Measurements from ENCODE around the gene PCDHGB1. TPM values are rescaled to one million over a fixed set of nuclear protein-coding genes. Genes with fewer than 3 reads are reported as not detected.

PCDHGB1 gene
- total RNA-seq, 1 experiment from 2014 or later: 0.15 TPM

DNA sequence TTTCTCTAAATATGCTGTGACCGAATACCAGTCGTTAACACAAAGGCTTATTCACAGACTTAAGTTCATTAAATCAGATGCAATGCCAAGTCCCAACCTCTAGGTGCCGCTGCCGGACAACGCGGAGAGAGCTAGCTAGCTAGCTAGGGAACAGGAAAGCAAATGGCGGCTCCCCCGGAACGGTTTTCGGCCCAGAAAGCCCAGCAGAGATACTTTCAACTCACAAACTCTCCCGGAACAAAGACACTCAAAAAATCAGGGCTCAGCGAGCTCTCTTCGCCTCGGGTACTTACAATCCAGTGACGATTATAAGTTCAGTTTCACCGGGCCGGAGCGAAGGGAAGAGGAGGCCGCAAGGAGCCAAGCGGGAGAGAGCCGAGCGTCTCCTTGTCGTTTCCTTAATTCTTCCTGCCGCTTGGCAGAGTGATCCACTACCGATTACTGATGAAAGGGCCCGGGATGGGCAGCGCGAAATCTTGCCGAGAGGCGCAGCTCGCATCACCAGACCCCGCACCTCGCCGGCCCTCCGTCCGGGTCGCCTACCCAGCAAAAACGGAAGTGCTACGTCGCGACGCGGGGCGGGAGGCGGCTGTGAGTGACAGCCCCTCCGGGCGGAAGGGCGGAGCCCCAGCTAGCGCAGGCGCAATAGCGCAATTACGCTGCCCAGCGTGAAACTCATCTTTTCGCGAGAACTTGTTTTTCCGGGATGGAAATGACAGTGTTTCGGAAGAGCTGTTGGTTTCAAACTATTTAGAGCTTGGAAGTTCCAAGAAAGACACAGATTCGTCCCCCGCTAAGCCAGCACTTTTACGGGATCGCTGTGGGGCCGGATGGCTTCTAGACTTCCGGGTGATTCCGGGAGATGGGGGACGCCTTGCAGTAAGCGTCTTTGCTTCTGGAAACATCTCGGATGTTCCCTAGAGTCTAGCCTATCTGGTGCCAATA, 29.4 kb upstream of the PCDHGB1 start, which contains the start of gene TAF7 (continued):
- no peak for TF ChIP-seq TCF7L2 (IDR thresholded peaks at IDR 0.05; ENCODE audit: borderline replicate concordance, extremely low read depth, insufficient read depth, insufficient read length)
- TF ChIP-seq CEBPB (IDR thresholded peaks at IDR 0.05; ENCODE audit: low read depth): no peak
- TF ChIP-seq EGR1 (IDR thresholded peaks at IDR 0.05; ENCODE audit: low read depth): no peak
- no peak for TF ChIP-seq FOSL1 (IDR thresholded peaks at IDR 0.05; ENCODE audit: low read depth)
- no peak for TF ChIP-seq REST (IDR thresholded peaks at IDR 0.05; ENCODE audit: low read depth)
- peak; percentile 99 for TF ChIP-seq POLR2AphosphoS5 (IDR thresholded peaks at IDR 0.05; ENCODE audit: low read depth, low read length)
- no peak; the same call in 1 of the 2 replicates for TF ChIP-seq SP1 (IDR thresholded peaks at IDR 0.05; ENCODE audit: low read depth)
- TF ChIP-seq, protein P1, sequence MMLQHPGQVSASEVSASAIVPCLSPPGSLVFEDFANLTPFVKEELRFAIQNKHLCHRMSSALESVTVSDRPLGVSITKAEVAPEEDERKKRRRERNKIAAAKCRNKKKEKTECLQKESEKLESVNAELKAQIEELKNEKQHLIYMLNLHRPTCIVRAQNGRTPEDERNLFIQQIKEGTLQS (IDR thresholded peaks at IDR 0.05): no peak
- TF ChIP-seq ZFX (IDR thresholded peaks at IDR 0.05): peak; percentile 95
- peak; percentile 94 for TF ChIP-seq POLR2A (IDR thresholded peaks at IDR 0.05; ENCODE audit: borderline replicate concordance, extremely low read depth, insufficient read depth, insufficient read length)
- peak; percentile 55 for TF ChIP-seq MAX (IDR thresholded peaks at IDR 0.05)
- TF ChIP-seq RAD21 (IDR thresholded peaks at IDR 0.05; ENCODE audit: low read depth): peak; percentile 49
- peak; percentile 82 for TF ChIP-seq ELF1 (IDR thresholded peaks at IDR 0.05; ENCODE audit: borderline replicate concordance, low read depth)
- TF ChIP-seq EZH2 (IDR thresholded peaks at IDR 0.05): no peak
